Stomach smooth muscle (tissue), 2 donors: ENCODE results near the gene PIK3CB.
"Not testable (repeated sequence)": the region's sequence is repeated elsewhere in the genome, so short reads cannot be mapped to it uniquely, and the experiment has no call there.

Experiments used
- H3K27ac ChIP-seq: one replicate; pipeline ENCODE4 v1.7.0; 2013; ENCODE audit warnings: mild to moderate bottlenecking, low read length, inconsistent platforms
- H3K27me3 ChIP-seq, 2 donors: one replicate each; pipeline ENCODE4 v1.7.0; 2013; ENCODE audit warnings: low read length in 2 of 2; ENCODE audit not compliant: insufficient read depth in 2 of 2, control insufficient read depth in 1 of 2
- H3K36me3 ChIP-seq, 2 donors: one replicate each; pipeline ENCODE4 v1.7.0; 2013; ENCODE audit warnings: low read length in 2 of 2; ENCODE audit not compliant: control insufficient read depth in 2 of 2, insufficient read depth in 2 of 2
- H3K4me1 ChIP-seq: one replicate; pipeline ENCODE4 v1.7.0; 2013; ENCODE audit warnings: low read length; ENCODE audit not compliant: control insufficient read depth, insufficient read depth
- H3K4me3 ChIP-seq, 2 donors: one replicate each; pipeline ENCODE4 v1.7.0; 2013; ENCODE audit warnings: low read length in 2 of 2
- H3K9ac ChIP-seq, 2 donors: one replicate each; pipeline ENCODE4 v1.7.0; 2013; ENCODE audit warnings: low read length in 2 of 2, mild to moderate bottlenecking in 1 of 2
- H3K9me3 ChIP-seq, 2 donors: one replicate each; pipeline ENCODE4 v1.7.0; 2013; ENCODE audit warnings: low read length in 2 of 2; ENCODE audit not compliant: control insufficient read depth in 2 of 2
- donor health status: healthy.
- donor health status: Pancreatic carcinoma.

PIK3CB gene

DNA sequence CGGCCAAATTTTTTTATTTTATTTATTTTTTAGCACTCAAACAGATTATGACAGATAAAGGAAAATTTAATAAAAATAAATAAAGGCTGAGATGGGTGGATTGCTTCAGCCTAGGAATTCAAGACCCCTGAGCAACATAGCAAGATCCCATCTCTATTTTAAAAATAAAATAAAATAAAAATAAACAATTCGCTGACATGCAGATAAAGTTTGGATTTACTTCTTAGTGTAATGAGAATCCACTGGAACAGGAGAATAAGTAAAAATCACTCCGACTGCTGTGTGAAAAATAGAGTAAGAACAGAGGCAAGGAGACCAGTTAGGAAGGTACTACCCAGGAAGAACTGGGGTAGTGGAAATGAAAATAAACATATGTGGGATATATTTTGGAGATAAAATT is 5.6 kb downstream of the PIK3CB start:
- Histone ChIP-seq H3K27ac (no peak overlapping the region), H3K4me3 (no peak overlapping the region), H3K27me3 (no peaks in the 10 kb centered on the region), H3K36me3 (peaks cover 0 to 3% of the 10 kb centered on the region in 2 donors), H3K9ac (no peak overlapping the region), H3K4me1 (peaks cover 7% of the 10 kb centered on the region), H3K9me3 (no peaks in the 10 kb centered on the region)

DNA sequence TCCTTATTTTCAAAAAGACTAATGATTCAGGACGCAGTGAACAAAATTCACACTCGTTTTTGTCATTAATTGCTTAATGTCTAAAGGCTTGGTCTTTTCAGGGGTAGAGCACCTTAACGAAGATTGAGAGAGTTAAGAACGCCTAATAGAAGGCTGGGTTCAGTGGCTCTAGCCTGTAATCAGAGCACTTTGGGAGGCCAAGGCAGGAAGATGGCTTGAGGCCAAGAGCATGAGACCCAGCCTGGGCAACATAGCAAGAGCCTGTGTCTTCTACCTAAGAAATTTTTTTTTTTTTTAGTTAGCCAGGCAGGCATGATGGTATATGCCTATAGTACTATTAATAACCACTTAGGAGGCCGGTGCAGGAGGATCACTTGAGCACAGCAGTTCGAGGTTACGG is 7.5 kb downstream of the PIK3CB start:
- no peak overlapping the region for H3K27ac ChIP-seq
- no peak overlapping the region for H3K9ac ChIP-seq
- peaks cover 0 to 3% of the 10 kb centered on the region in 2 donors for H3K36me3 ChIP-seq
- no peaks in the 10 kb centered on the region for H3K4me1 ChIP-seq
- H3K27me3 ChIP-seq: no peaks in the 10 kb centered on the region
- H3K9me3 ChIP-seq: no peaks in the 10 kb centered on the region
- H3K4me3 ChIP-seq: no peak overlapping the region

DNA sequence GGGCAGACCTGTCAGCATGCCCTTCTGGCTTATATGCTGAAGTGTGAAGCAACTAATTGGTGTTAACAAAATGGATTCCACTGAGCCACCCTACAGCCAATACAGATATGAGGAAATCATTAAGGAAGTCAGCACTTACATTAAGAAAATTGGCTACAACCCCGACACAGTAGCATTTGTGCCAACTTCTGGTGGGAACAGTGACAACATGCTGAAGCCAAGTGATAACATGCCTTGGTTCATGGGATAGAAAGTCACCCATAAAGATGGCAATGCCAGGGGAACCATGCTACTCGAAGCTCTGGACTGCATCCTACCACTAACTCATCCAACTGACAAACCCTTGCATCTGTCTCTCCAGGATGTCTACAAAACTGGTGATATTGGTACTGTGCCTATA is 9.4 kb downstream of the PIK3CB start:
- no peaks in the 10 kb centered on the region for H3K27me3 ChIP-seq
- peaks cover 0 to 3% of the 10 kb centered on the region in 2 donors for H3K36me3 ChIP-seq
- H3K27ac ChIP-seq: no peak overlapping the region
- H3K9me3 ChIP-seq: no peaks in the 10 kb centered on the region
- no peaks in the 10 kb centered on the region for H3K4me1 ChIP-seq
- no peak overlapping the region for H3K9ac ChIP-seq
- H3K4me3 ChIP-seq: no peak overlapping the region

DNA sequence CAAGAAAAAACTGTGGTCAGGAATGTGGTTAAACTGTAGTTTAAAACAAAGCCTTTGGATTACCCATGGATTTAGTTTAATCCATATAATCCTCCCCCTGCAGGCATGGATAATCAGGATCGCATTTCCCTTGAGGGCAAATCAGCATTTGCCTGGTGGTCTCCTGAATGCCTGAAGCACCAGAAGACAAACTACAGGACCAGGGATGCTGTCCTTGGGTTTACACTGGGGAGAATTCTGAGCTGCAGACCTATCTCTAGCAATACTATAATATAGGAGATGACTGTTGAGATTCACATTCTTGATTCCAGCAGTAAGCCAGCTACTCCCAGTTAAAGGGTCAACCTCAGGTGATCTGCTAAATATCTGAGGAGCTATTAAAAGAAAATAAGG is 10.6 kb downstream of the PIK3CB start:
- Histone ChIP-seq H3K9me3 (no peaks in the 10 kb centered on the region), H3K27me3 (no peaks in the 10 kb centered on the region), H3K36me3 (peaks cover 0 to 3% of the 10 kb centered on the region in 2 donors), H3K4me3 (no peak overlapping the region), H3K4me1 (no peaks in the 10 kb centered on the region), H3K9ac (no peak overlapping the region), H3K27ac (no peak overlapping the region)

GRCh38 chr3:138820379-138820778 is 14.3 kb downstream of the PIK3CB start:
- not testable (repeated sequence) for H3K4me1 ChIP-seq, H3K9ac ChIP-seq, H3K9me3 ChIP-seq, H3K27me3 ChIP-seq, H3K4me3 ChIP-seq, H3K27ac ChIP-seq, H3K36me3 ChIP-seq

DNA sequence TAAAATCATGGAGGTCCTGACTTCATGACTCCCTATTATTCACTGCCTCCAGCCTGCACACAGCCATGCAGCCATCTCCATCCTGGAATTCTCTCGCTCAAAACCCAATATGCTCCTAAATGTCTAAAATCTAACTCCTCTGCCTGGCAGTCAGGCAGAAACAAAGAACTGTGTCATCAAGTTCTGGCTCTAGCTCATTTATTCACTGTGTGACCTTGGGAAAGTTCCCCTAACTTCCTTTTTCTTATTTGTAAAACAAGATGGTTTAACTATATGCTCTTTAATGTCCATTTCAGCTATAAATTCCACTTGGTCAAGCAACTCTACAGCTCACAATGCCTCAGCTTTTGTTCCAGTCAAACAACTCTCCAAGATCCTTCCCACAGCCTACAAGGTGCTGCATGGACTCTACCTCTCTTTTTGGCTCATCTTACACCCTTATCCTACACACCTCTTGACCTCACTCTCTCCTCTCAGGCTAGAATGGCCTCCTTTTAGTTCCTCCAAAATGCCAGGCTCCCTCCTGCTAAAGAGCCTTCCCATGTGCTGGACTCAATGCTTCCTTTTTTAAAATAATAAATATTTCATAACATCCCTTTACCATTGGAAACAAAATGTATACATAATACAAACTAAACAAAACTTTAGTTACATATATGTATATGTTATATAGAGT is 16.4 kb downstream of the PIK3CB start:
- H3K27ac ChIP-seq: no peak overlapping the region
- H3K36me3 ChIP-seq: no peaks in the 10 kb centered on the region
- H3K4me3 ChIP-seq: no peak overlapping the region
- H3K4me1 ChIP-seq: no peaks in the 10 kb centered on the region
- H3K9ac ChIP-seq: no peak overlapping the region
- no peaks in the 10 kb centered on the region for H3K9me3 ChIP-seq
- no peaks in the 10 kb centered on the region for H3K27me3 ChIP-seq

GRCh38 chr3:138817695-138818094 is 17.0 kb downstream of the PIK3CB start:
- Histone ChIP-seq H3K4me1 (no peaks in the 10 kb centered on the region), H3K9ac (no peak overlapping the region), H3K9me3 (no peaks in the 10 kb centered on the region), H3K27me3 (no peaks in the 10 kb centered on the region), H3K27ac (no peak overlapping the region), H3K36me3 (no peaks in the 10 kb centered on the region), H3K4me3 (no peak overlapping the region)

GRCh38 chr3:138812806-138813205 is 21.9 kb downstream of the PIK3CB start:
- Histone ChIP-seq H3K4me3 (no peak overlapping the region), H3K9ac (no peak overlapping the region), H3K36me3 (no peaks in the 10 kb centered on the region), H3K27me3 (no peaks in the 10 kb centered on the region), H3K27ac (no peak overlapping the region), H3K9me3 (no peaks in the 10 kb centered on the region), H3K4me1 (no peaks in the 10 kb centered on the region)

DNA sequence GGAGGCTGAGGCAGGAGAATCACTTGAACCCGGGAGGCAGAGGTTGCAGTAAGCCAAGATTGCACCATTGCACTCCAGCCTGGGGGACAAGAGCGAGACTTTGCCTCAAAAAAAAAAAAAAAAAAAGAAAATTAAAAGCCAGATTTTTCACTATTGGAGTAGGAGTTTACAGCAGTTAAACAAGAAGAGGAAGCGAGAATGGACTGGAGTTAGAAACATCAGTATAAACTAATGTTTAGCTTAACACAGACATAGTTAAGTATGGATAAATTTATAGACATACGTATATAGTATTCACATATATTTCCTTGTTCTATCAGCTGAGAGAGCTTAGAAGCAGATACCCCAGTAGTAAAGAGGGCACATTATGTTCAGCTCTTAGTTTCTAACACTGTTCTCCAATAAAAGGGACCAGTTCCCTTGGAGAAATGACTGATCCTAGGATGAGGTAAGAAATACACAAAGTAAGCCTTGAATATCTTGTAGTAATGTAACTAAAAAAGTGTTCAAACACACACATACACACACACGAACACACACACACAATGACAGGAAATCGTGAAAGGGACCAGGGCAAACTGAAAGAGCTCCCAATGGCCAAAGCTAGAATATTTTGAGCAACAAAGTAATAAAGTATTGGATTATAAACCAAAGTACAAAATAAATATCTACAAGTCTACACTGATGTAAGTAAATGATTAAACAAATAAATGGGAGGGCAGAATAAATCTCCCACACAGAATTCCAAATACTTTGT is 25.1 kb downstream of the PIK3CB start:
- H3K36me3 ChIP-seq: no peaks in the 10 kb centered on the region
- H3K4me1 ChIP-seq: no peaks in the 10 kb centered on the region
- H3K27ac ChIP-seq: no peak overlapping the region
- H3K4me3 ChIP-seq: no peak overlapping the region
- no peaks in the 10 kb centered on the region for H3K27me3 ChIP-seq
- no peak overlapping the region for H3K9ac ChIP-seq
- H3K9me3 ChIP-seq: no peaks in the 10 kb centered on the region

DNA sequence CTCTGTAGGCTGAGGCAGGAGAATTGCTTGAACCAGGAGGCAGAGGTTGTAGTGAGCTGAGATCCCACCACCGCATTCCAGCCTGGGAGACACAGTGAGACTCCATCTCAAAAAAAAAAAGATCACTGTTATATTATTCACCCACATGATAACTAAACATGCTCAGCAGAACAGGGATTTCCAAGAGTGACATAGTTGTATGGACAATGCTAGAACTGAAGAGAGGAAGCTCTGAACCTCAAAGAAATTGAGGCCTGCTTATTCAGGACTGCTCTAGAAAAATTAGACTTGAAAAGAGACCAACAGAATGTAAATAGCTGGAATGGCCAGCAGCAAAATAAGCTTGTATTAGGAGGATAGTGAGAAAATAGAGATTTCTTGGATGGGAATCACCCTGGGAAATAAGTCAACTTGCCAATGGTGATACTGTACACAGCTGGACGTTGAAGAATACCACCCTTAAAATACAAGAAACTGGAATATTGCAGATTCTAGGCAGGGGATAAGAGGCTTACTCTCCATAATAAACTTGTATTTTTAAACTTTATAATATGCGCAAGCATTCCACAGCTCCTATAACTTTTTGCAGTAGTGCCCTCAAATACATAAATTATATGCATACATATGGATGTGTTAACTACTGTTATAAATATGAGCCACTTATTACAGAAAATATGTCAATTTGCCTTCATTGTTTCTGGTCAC is 28.2 kb downstream of the PIK3CB start:
- no peak overlapping the region for H3K9ac ChIP-seq

More for the DNA sequence above, 28.2 kb downstream of the PIK3CB start:
- H3K27me3 ChIP-seq: no peaks in the 10 kb centered on the region
- no peak overlapping the region for H3K4me3 ChIP-seq
- H3K9me3 ChIP-seq: no peaks in the 10 kb centered on the region
- no peaks in the 10 kb centered on the region for H3K4me1 ChIP-seq
- H3K36me3 ChIP-seq: no peaks in the 10 kb centered on the region
- H3K27ac ChIP-seq: no peak overlapping the region
